Left kidney (tissue), 2 donors: ENCODE results near the gene PRPF40B. TPM values are rescaled to one million over a fixed set of nuclear protein-coding genes. Genes with fewer than 3 reads are reported as not detected.

ENCODE experiments used
- DNase-seq: peaks from one replicate; pipeline ENCODE4 v3.0.0-alpha.2; 2013
- polyA plus RNA-seq: library from polyadenylated mRNA; unstranded; fragments of 120-200 nt; gene quantifications from one replicate; pipeline ENCODE4 v1.2.1, GENCODE V29; 2013; ENCODE audit not compliant: insufficient read length

Gene PRPF40B
- polyA plus RNA-seq, 1 donor, result 29.5 TPM

GRCh38 chr12:49659753-49660152 is 36.4 kb downstream of the PRPF40B start:
- no peak for DNase-seq

GRCh38 chr12:49661191-49661590 is 37.8 kb downstream of the PRPF40B start:
- no peak for DNase-seq

DNA sequence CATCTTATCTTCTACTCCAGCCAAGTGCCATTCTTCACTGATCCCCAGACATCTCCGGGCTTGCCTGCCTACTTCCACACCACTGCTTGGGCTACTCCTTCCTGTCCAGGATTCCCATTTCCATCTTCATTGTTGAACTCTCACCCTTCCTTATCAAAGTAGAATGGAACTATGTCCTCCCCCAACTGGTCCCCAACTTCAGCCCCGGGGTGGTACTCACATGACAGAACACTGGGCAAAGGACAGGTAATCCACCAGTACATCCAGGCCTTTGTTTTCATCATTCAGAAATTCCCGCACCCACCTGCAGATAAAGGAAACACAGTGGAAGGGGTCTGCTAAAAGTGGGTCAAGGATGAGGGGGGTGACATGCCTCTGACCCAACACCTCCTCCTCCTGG is 38.4 kb downstream of the PRPF40B start:
- no peak for DNase-seq

- peak; percentile 82 for DNase-seq
Observed at GRCh38 chr12:49662998-49663843, 39.9 kb downstream of the PRPF40B start.

- DNase-seq, result no peak
Observed at GRCh38 chr12:49664167-49664566, 40.8 kb downstream of the PRPF40B start.

DNA sequence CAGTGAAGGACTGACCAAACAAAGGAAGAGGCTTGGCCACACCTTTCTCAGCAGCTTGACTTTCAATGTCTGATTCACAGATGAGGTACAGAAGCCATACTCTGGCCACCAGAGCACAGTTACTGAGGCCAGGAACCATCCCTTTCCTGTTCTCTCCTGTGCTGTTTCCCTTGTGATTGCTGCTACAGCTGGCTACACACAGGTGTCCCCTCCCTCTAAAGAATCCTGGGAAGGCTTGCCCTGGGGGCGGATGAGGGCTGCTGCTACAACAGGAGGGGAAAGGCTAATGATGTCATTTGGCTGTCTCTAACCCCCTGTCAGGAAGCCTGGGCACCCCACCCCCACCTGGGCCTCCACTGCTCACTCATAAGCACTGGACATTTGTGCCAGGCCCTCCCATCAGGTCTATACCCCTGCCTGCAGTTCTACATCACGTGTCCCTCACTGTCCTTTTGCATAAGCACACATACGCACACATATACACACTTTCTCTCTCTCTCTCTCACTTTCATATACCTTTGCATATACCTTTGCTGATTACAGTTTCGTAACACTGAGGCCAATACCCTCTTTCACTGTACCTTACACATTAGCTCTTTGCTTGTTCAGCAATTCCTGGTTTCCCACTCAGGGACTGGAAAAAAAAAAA is 41.4 kb downstream of the PRPF40B start:
- DNase-seq, result no peak

GRCh38 chr12:49665384-49665783 is 42.0 kb downstream of the PRPF40B start:
- DNase-seq, result no peak

- DNase-seq, result no peak
Observed at GRCh38 chr12:49666176-49666575, 42.8 kb downstream of the PRPF40B start.

DNA sequence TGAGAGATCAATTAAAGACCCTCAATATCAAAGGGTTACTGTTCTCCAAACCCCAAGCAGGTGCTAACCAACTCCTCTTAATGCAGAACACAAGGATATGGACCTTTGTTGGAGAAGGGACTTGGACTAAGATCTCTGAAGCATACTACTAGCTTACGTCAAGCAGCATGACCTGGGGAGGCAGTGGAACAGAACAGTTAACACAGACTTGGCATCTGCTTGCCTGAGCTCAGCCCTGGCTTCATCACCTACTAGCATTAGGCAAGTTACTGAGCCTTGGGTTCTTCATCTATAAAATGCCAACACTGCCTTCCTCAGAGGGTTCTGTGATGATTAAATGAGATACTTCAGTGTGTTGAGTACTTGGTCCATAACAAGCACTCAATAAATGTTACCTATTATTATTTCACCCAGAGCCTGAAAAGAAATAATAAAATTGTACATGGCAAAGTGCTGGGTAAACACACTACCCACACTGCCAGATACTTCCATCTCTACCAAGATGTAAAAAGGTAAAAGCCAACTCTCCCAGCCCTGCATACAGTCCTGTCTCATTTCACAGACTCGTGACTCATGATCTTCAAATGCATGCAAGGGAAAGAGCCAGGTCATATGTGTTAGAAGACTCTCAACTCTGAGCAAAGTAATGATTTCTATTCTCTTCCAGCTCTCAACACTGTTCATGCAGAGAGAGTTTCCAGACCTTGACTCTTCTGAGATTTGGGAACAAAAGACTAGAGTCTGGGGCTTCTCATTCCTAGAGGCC is 44.1 kb downstream of the PRPF40B start:
- no peak for DNase-seq

GRCh38 chr12:49669796-49670195 is 46.4 kb downstream of the PRPF40B start:
- no peak for DNase-seq

DNA sequence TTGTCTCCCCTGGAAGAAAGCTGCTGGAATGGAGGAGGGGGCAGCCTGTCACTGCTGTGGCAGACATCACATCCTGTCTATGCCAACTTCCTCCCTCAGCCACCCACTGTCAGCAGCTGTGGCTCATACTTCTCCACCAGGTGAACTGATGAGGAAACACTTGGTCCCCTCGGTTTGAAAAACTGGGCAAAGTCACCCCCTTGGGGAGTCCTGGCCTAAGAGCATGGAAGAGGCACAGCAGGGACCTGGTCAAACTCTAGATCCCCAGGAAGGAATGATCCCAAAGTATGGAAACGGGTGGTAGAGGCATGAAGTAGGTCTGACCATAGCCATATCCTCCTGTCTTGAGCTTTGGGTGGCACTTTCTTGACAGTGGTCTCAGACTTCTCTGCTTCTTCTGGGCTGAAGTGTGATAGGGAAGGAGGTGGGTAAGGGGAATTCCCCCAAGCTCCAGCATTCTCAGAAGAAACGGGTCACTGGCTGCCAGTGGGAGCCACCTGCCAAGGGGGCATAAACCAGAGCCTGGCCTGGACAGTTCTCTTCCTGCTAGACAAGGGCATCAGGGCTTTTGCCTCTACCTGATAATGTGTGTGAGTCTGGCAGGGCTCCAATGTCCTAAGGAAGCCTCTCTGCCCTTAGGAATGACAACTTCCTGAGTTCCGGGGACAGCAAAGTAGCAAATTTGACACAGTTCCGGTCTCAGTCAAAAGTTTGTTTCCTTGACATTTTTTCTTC is 47.8 kb downstream of the PRPF40B start:
- no peak for DNase-seq

- no peak for DNase-seq
Observed at GRCh38 chr12:49672301-49673217, 49.2 kb downstream of the PRPF40B start.

GRCh38 chr12:49673446-49674317 is 50.3 kb downstream of the PRPF40B start:
- peak; percentile 90 for DNase-seq

DNA sequence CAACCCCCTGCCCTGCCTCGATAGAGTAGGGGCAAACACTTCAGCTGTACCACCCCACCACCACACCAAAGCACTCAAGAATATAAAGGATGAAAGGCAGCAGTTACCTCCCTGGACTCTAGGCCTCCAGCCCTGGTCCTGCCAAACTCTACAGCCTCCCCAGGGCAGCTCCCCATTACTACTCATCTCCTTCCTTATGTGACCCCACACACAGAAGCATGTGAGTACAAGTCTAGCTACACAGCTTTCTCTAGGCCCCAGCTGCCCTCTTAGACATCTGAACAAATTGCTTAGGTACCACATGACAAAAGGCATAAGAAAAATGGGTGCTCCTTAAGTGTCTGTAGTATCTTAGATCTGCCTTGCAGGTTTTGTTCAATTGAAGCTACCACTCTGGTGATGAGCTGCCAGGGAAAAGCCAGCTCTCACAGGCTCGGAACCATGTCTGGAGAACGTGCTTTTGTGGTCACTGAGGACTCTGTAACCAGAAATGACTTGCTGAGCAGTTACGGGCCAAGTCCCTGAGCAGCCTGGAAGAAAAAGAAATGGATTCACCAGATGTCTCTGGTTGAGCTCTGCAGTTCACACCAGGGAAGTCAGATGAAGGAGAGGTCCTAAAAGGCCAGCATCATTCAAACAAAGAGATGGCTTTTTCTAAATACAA is 51.1 kb downstream of the PRPF40B start:
- DNase-seq, result no peak

GRCh38 chr12:49675137-49675536 is 51.8 kb downstream of the PRPF40B start:
- DNase-seq, result no peak

DNA sequence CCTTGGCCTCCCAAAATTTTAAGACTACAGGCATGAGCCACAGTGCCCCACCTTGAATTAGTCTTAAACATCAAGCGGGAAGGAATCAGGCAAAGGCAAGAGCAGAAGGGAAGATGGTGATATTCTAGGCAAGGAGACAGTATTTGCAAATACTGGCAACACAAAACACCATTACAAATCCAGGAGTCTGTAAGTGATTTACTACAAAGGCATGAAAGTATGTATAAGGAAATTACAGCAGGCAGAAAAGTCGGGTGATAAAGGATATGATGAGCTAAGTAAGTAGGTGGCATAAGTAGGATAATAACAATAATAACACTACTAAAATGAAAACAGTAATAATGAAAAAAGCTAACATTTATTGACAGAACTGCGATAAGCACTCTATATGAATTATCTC is 55.4 kb downstream of the PRPF40B start:
- DNase-seq, result no peak

DNA sequence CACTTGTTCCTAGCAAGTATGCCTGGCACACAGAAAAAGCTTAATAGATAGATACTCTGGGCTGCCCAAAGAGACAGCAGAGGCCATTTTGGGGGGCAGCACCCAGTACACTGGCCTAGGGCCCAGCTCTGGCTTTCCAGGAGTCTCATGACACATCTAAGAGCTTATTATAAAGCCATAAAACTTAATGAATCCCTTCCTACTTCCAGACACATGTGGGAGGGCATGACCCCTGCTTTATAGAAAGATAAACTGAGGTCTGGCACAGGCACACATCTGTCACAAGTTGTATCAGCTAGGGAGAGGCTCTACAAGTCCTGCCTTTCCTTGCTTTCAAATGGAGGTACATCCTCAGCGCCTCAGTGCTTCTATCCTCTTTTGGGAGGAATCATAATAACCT is 56.7 kb downstream of the PRPF40B start:
- DNase-seq, result no peak

GRCh38 chr12:49683599-49684309 is 60.4 kb downstream of the PRPF40B start:
- no peak for DNase-seq
